Stimulated activated CD4-positive, alpha-beta T cell treated with anti-CD3 and anti-CD28 coated beads, TNF-alpha, amount 100 ng/mL, for 1 hour (primary cell): Measurements from ENCODE around the gene NDUFAF7.
"Not testable (repeated sequence)": the region's sequence is repeated elsewhere in the genome, so short reads cannot be mapped to it uniquely, and the experiment has no call there.

Experiments used
- DNase-seq, 3 donors: peaks; one replicate each; pipeline ENCODE4 v3.0.0-alpha.2; 2020; ENCODE audit warnings: low read depth in 3 of 3, low spot score in 1 of 3

NDUFAF7 gene

DNA sequence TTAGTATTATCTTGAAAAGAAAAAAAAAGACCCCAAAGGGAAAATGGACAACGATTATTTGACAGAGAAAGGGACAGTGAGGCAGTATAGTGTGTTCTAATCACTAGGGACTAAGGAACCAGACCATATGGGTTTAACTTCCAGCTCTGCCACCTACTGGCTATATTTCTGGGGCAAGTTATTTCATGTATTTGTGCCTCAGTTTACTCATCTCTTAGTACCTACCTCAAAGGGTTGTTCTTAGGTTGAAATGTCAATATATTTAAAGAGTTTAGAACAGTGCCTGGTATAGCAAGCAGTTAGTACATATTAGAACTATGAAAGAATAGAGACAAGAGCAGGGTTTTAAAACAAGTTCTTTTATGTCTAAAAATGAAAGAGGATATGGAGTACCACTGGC, 50.5 kb downstream of the NDUFAF7 start:
- DNase-seq: no peak

DNA sequence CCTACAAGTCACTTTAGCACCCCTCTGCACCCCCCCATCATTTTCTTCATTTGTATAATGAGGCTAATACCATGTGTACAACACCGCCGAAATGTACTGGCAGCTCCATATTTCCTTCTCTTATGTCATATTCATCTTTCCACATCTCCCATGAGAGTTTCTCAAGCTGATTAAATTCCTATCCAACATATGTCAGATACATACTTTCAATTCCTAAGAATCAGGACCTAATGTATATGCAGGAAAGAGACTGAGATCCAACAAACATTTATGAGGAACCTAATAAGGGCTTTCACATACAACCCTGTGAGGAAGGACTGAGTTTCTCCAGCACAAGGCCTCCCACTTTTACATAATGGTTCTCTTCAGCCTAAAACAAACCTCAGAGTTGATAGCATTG, 51.3 kb downstream of the NDUFAF7 start:
- DNase-seq: no peak

GRCh38 chr2:37283207-37283606, 51.7 kb downstream of the NDUFAF7 start:
- DNase-seq: no peak

DNA sequence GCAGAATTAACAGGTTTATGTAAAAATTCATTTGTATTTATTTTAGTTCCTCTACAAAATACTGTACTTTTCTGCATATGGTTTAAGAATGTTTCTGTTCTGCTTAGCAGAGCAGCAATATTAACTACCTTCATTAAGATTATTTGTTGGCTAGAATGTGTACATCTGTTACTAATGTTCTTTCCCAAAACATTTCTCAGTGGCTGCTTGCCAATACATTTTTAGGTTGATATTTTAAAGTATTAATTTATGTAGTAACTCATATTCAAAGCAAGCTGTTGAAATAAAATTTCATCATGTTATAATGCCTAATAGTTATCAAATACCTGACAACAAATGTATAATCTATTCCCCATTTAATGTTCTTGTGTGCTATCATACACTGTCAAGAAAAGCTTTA, 52.9 kb downstream of the NDUFAF7 start:
- no peak for DNase-seq

DNA sequence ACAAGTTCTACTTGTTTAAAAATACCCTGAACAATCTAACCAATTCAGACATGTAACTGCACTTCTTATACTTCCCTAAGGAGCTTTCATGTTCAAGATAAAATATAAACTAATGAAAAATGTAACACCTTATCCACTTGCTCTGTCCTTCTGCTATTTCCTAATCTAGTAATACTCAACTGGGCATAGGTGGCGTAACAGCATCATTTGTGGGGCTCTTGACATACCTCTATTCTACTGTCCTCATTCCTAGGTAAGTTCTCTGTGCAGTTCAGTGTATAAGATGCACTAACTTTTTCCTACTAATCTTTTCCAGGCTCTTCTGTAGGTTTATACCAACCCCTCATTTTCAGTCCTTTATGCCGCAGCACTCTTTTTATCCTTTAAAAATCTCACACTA, 56.5 kb downstream of the NDUFAF7 start:
- DNase-seq: no peak

DNA sequence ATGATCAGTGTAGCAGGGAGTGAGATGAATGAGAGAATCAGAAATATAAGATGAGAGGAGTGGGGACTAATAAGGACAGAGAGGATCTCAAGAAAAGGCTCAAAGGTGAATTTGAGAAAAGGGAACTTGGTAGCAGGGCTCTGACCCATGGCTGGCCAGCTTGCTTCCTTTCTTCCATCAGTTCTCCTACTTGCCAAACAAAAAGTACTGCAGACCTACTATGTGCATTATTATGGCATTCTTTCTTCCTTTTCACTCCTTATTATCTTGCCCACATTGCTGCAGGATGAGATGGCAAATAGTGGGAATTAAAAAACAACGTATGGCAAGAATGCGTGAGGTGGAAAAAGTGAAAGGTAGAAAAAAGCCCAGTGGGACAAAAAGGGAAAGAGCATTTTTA, 60.2 kb downstream of the NDUFAF7 start:
- DNase-seq: no peak

DNA sequence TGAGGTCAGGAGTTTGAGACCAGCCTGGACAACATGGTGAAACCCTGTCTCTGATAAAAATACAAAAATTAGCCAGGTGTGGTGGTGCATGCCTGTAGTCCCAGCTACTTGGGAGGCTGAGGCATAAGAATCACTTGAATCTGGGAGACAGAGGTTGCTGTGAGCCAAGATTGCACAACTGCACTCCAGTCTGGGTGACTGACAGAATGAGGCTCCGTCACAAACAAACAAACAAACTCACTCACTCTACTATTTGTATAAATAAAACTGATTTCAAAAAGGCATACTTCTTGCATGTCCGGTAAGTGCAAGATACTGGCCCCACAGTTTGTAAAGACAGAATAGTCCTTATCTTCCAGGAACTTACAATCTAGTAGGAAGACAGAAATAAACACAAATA, 63.4 kb downstream of the NDUFAF7 start:
- DNase-seq: not testable (repeated sequence)

- no peak for DNase-seq
Measured at GRCh38 chr2:37295469-37296073, 64.1 kb downstream of the NDUFAF7 start.

DNA sequence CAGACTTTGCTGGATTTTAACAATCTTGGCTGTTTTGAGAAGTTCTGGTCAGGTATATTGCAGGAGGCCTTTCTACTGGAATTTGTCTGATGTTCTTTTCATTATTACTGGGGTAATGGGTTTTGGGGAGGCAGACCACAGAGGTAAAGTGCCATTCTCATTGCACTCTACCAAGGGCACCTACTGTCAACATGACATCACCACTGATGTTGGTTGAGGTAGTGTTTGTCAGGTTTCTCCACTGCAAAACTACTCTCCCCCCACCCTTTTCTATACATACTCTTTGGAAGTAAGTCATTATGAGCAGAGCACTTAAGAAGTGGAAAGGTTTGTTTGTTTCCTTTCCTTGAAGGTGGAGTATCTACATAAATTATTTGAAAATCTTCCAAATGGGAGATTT, 66.2 kb downstream of the NDUFAF7 start:
- DNase-seq: no peak
